PFSK-1 (cell line): ENCODE data around the gene CMC1.

Experiments
- FOXP2 ChIP-seq: optimal IDR thresholded peaks from 2 replicates; pipeline ENCODE3; 2011; ENCODE audit warnings: borderline replicate concordance, control low read depth, inconsistent platforms; ENCODE audit not compliant: insufficient read depth; ENCODE audit errors: extremely low read length, extremely low read depth
- POLR2AphosphoS5 ChIP-seq: IDR thresholded peaks from 2 replicates; pipeline ENCODE4 v1.6.1; 2012; ENCODE audit warnings: low read depth, mild to moderate bottlenecking, control low read depth, low read length, moderate library complexity
- SIN3A ChIP-seq: IDR thresholded peaks from 2 replicates; pipeline ENCODE4 v1.6.1; 2012; ENCODE audit warnings: mild to moderate bottlenecking, low read length, moderate library complexity, borderline replicate concordance; ENCODE audit not compliant: insufficient read depth
- TAF1 ChIP-seq: IDR thresholded peaks from 2 replicates; pipeline ENCODE4 v1.6.1; 2012; ENCODE audit warnings: low read length, control low read depth, borderline replicate concordance; ENCODE audit not compliant: insufficient read depth
- TF ChIP-seq, protein P1 (sequence below), 2 experiments: IDR thresholded peaks; 2 replicates each; pipeline versions ENCODE4 v1.6.1 to v1.8.0; 2011 to 2012; ENCODE audit warnings: low read depth in 2 of 2, low read length in 2 of 2, control low read depth in 1 of 2, inconsistent platforms in 1 of 2, mild to moderate bottlenecking in 1 of 2, moderate library complexity in 1 of 2; ENCODE audit not compliant: insufficient read depth in 1 of 2

DNA sequence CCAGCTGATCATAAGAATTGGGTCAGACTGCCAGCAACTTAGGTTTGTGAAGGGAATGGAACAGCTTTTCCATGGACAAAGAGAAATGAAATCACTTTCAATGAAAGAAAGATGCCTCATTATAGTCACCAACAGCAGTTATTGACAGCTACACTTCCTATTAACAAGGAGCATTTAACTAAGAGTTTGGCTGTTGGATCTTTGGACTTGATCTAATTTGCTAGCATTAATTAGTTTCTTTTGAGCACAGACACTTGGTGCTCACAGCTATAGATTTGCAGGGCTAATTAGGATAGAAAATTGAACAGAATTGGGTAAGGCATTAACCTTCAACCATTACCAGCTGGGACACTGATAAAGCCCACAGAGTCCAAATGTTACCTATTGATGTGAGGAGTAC is 24.2 kb downstream of the CMC1 start:
- TF ChIP-seq POLR2AphosphoS5 (no peak), SIN3A (no peak), TAF1 (no peak), FOXP2 (no peak)
- TF ChIP-seq, protein P1, sequence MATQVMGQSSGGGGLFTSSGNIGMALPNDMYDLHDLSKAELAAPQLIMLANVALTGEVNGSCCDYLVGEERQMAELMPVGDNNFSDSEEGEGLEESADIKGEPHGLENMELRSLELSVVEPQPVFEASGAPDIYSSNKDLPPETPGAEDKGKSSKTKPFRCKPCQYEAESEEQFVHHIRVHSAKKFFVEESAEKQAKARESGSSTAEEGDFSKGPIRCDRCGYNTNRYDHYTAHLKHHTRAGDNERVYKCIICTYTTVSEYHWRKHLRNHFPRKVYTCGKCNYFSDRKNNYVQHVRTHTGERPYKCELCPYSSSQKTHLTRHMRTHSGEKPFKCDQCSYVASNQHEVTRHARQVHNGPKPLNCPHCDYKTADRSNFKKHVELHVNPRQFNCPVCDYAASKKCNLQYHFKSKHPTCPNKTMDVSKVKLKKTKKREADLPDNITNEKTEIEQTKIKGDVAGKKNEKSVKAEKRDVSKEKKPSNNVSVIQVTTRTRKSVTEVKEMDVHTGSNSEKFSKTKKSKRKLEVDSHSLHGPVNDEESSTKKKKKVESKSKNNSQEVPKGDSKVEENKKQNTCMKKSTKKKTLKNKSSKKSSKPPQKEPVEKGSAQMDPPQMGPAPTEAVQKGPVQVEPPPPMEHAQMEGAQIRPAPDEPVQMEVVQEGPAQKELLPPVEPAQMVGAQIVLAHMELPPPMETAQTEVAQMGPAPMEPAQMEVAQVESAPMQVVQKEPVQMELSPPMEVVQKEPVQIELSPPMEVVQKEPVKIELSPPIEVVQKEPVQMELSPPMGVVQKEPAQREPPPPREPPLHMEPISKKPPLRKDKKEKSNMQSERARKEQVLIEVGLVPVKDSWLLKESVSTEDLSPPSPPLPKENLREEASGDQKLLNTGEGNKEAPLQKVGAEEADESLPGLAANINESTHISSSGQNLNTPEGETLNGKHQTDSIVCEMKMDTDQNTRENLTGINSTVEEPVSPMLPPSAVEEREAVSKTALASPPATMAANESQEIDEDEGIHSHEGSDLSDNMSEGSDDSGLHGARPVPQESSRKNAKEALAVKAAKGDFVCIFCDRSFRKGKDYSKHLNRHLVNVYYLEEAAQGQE (IDR thresholded peaks at IDR 0.05; ENCODE audit: insufficient read depth in 1 of 2, low read depth in 2 of 2, low read length in 2 of 2), result no peak
